Measurements from ENCODE around the gene VARS1.

The VARS1 gene

GRCh38 chr6:31792761-31793171 lies 2.8 kb downstream of the VARS1 start:
- FAIRE-seq: no peak

GRCh38 chr6:31792090-31792374 lies 3.5 kb downstream of the VARS1 start:
- no peak for FAIRE-seq

- FAIRE-seq: no peak
Observed at GRCh38 chr6:31791324-31792089, 4.0 kb downstream of the VARS1 start.

GRCh38 chr6:31785475-31785874 lies 10.1 kb downstream of the VARS1 start:
- no peak for FAIRE-seq

- no peak for FAIRE-seq
Observed at GRCh38 chr6:31784098-31784925, 11.2 kb downstream of the VARS1 start.

GRCh38 chr6:31782126-31782855 lies 13.3 kb downstream of the VARS1 start:
- FAIRE-seq: no peak

GRCh38 chr6:31781244-31782125 lies 14.1 kb downstream of the VARS1 start:
- no peak for FAIRE-seq

GRCh38 chr6:31780507-31781243 lies 14.9 kb downstream of the VARS1 start:
- FAIRE-seq: no peak

- FAIRE-seq: no peak
Observed at GRCh38 chr6:31779908-31780307, 15.6 kb downstream of the VARS1 start.

GRCh38 chr6:31778999-31779885 lies 16.3 kb downstream of the VARS1 start:
- no peak for FAIRE-seq

GRCh38 chr6:31778193-31778592 lies 17.4 kb downstream of the VARS1 start:
- FAIRE-seq: no peak

GRCh38 chr6:31777667-31778050 lies 17.9 kb downstream of the VARS1 start:
- FAIRE-seq: no peak

- FAIRE-seq: no peak
Observed at GRCh38 chr6:31776989-31777666, 18.4 kb downstream of the VARS1 start, which contains the start of gene VWA7. Gene VWA7 (minus strand): TSS chr6:31777328. CDS start chr6:31776779, 549 bp downstream.

GRCh38 chr6:31776485-31776988 lies 19.0 kb downstream of the VARS1 start:
- FAIRE-seq: no peak

GRCh38 chr6:31775633-31776484 lies 19.7 kb downstream of the VARS1 start:
- no peak for FAIRE-seq

- FAIRE-seq: no peak
Observed at GRCh38 chr6:31775184-31775583, 20.4 kb downstream of the VARS1 start.

GRCh38 chr6:31771992-31772358 lies 23.6 kb downstream of the VARS1 start:
- FAIRE-seq: no peak

- no peak for FAIRE-seq
Observed at GRCh38 chr6:31770860-31771259, 24.7 kb downstream of the VARS1 start.
